ENCODE measurements around the gene SLC38A10.

The SLC38A10 gene

GRCh38 chr17:81295676-81296381, 722 bp upstream of the SLC38A10 start:
- peak; percentile 29 for DNase-seq

GRCh38 chr17:81294512-81295030, 536 bp downstream of the SLC38A10 start:
- DNase-seq = no peak

- no peak for DNase-seq
Observed at GRCh38 chr17:81292450-81292849, 2.7 kb downstream of the SLC38A10 start.

- DNase-seq = no peak
Observed at GRCh38 chr17:81291662-81292061, 3.4 kb downstream of the SLC38A10 start.

GRCh38 chr17:81290230-81290629, 4.9 kb downstream of the SLC38A10 start:
- DNase-seq = no peak

- DNase-seq = no peak
Observed at GRCh38 chr17:81289627-81290026, 5.5 kb downstream of the SLC38A10 start.

GRCh38 chr17:81288715-81289114, 6.4 kb downstream of the SLC38A10 start:
- no peak for DNase-seq

GRCh38 chr17:81287741-81288430, 7.2 kb downstream of the SLC38A10 start:
- DNase-seq = no peak

GRCh38 chr17:81287152-81287551, 8.0 kb downstream of the SLC38A10 start:
- no peak for DNase-seq

GRCh38 chr17:81286491-81287145, 8.5 kb downstream of the SLC38A10 start:
- no peak for DNase-seq

GRCh38 chr17:81285894-81286293, 9.2 kb downstream of the SLC38A10 start:
- no peak for DNase-seq

- DNase-seq = no peak
Observed at GRCh38 chr17:81285179-81285878, 9.8 kb downstream of the SLC38A10 start.

GRCh38 chr17:81282876-81283275, 12.2 kb downstream of the SLC38A10 start:
- DNase-seq = no peak

GRCh38 chr17:81282141-81282540, 13.0 kb downstream of the SLC38A10 start:
- DNase-seq = no peak

- no peak for DNase-seq
Observed at GRCh38 chr17:81280571-81280970, 14.5 kb downstream of the SLC38A10 start.

- no peak for DNase-seq
Observed at GRCh38 chr17:81279278-81280275, 15.5 kb downstream of the SLC38A10 start.

GRCh38 chr17:81278831-81279230, 16.3 kb downstream of the SLC38A10 start:
- no peak for DNase-seq

GRCh38 chr17:81277946-81278693, 17.0 kb downstream of the SLC38A10 start:
- no peak for DNase-seq

GRCh38 chr17:81277421-81277820, 17.7 kb downstream of the SLC38A10 start:
- DNase-seq = peak; percentile 66

- no peak for DNase-seq
Observed at GRCh38 chr17:81276781-81277180, 18.3 kb downstream of the SLC38A10 start.

GRCh38 chr17:81274471-81274855, 20.6 kb downstream of the SLC38A10 start:
- no peak for DNase-seq
